ENCODE measurements around the gene NFIX.

The NFIX gene

DNA sequence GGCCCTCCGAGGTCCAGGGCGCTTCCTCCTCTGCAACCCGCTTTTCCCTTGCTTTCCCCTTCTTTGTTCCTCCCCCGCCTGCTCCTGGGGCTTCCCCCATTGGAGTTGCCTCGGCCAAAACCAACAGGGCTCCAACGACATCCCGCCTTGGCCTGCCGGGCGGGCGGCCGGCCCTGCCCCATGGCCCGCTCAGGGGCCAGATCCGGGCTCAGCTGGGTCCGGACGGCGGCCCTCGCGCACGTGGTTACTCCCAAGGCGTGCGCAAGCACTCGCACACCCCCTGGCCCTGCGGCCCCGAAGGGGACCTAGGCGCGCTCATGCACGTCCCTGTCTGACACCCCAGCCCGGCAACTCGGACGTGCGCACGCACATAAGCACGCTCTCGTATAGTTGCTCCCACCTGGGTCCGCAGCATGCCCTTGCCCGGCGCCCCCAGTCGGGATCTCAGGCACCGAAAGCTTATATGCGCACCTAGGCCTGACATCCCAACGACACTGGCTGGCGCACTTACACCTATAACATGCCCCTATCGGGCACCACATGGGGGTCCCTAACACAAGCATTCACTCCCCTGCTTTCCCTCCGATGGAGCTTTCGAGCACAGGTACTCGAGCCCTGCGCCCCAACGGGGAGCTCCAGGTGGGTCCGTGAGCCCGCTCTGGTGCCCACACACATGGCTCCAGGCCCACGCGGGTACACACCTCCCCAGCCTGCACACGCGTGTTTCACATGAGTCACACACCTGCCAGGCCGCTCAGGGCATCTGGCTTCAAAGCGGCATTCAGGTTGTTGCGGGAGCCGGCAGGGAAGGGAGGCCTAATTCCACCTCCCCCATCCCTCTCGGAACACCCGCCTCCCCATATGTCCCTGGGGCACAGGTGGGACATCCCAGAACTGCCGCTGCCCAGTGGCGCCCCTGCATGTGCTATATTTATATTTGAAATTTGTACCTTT lies 15.0 kb downstream of the NFIX start:
- DNase-seq, result no peak

DNA sequence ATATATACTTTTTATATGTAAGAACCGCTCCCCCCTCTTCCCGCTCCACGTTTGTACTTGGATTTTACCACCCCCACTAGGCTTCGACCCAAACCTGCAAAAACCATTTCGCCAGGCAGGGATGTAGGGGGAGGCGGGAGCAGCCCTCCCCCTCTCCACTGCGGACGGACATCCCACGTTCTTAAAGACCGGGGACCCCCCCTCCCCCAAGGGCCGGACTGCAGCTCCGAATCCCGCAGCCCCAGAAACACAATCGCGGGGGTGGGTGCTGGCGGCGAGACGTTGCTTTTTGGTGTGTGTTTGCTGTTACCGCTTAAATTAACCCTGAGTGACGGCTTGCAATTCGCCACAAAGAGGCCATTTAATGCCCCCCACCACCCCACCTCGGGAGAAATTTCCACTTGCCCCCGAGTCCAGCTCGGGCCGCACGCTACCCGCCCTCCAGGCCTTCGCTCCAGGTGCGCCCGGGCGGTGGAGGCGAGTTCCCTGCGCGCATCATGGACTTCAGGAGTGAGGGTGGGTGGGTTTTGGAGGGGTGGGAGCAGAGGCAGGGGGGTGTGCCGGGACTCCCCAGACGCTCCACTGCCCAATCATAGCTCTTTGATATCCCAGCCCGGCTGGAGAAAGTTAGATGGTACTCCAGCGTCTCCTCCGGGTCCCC lies 15.8 kb downstream of the NFIX start:
- DNase-seq, result no peak

DNA sequence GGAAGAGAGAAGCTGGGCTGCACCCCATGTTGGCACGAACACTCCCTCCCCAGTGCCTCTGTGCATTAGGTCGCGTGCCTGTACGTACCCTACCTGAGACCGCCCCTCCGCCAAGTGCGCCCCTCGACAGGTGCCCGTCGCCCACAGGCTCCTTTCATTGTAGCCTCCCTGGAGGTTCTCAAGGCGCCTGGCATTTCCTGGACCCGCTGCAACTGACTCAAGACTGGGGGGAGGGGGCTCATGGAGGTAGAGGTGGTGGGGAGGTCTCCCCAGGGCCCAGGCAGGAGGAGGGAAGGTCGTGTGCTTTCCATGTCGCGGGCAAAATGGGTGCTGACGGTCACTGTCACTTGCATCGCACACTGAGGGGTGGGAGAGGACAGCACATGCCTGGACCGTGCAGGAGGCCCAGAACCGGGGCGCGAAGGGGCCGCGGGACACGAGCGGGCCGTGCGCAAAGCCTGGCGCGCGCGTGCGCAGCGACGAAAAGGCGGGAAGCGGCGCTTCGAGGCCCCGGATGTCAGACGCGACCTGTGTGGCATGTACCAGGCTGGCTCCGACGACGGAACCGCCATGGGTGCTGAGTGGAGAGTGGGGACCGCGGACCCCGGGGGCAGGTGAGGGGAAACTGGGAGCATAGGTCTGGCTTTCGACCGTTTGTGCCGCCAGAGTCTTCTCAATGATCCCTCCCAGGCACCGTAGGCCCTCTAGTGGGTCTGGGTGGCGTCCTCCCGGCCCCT lies 16.5 kb downstream of the NFIX start:
- no peak for DNase-seq

DNA sequence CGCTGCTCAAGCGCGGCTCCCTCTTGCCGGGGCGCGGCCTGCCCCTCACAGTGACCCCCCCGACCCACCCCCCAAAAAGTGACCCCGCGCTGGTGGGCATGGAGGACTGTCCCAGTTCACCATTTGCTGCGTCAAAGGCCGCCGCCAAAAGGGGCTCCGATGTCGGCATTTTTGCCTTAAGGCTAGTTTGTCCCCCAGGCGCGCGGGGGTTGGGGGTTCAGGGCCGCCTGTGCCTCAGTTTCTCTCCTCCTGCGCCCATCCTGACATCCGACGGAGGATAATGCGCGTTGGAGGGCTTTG lies 17.1 kb downstream of the NFIX start:
- DNase-seq, result no peak

DNA sequence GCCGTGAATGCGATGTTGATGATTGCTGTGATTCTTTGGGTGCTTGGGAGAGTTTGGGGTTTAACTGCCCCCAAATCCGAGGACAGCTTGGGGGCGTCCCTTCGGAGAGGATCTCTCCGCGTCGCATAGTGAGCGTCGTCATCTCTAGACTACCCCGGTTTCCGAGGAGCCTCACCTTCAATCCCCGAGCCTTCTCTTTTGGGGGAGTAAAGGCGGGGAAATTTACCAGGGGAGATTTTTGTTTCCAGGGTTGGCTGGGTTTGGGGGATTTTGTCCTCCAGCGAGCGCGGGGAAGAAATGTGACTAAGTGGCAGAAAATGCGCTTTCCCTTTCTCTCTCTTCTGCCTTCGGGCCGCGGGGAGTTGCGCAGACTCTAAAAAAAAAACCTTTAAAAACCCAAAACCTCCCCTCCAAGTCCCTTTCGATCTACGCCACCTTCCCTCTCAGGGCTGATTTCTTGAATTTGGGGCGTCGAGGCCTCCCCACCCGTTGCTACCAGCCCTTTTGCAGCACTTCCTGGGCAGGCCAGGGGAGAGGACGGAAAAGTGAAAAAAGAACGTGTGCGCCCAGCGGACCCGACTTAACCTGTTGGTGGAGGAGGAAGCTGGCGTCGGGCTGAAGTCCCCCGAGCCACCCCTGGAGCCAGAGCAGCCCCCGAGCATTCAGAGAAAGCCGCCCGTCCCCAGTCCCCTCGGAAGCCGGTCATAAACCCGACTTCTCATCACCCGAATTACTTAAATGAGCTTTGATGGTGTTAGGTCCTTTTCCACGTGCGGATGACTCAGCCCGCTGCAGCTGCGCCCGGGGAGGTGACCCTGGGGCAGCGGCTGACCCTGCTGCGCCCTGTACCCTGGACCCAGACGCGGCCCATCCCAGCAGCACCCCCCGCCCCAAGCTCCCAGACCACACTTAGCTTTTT lies 17.7 kb downstream of the NFIX start:
- DNase-seq, result no peak

DNA sequence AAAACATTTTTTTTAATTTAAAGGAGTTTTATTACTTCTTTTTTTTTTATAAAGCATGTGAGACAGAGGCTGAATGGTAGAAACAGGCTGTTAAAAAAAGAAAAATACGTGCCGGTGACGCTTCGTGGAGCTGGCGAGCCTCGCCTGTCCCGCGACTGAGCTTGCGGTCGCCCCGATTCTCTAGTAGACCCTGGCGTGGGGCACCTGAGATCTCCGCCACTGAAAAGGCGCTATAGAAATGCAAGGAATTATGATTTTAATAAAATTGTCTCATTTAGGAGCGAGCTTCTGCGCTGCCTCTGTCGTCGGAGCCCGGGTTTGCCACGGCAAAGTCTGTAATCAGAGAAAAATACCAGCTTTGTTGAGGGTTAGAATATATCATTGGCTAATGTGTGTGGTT lies 18.4 kb downstream of the NFIX start:
- no peak for DNase-seq

DNA sequence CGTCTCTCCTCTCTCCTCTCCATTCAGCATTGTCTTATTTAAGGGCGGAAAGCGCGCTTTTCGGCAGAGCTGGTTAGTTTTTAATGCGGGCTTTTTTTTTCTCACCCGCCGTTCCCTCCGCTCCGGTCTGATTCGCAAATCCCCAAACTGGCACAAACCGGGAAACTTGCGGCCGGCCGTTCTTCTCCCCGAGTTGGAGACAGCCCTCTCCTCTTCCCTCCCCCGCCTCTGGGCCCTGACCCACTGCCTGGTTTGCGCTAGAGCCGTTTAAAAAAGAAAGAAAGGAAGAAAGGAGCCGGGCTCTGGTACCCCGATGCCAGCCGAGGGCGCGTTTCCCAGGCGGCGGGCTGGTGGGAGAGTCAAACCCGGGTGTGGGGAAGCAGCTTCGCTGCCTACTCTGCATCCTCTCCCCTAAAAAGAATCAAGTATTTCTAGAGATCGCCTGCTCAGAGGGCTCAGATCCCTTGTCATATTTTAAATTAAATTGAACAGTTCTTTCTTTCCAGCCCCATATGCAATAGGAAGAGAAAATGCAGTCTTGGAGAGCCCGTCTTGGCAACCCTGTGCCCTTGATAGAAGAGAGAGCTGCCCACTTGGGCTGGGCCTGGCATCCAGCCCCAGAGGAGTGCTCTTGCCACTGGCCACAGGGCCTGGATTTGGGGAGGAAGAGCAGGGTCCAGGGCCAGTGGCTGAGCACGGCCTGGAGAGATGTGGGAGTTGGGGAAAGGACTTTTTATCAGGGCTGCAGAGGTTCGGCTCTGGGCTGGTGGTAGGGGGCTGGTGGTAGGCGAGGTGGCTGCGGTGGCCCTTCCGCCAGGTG lies 19.0 kb downstream of the NFIX start:
- no peak for DNase-seq

DNA sequence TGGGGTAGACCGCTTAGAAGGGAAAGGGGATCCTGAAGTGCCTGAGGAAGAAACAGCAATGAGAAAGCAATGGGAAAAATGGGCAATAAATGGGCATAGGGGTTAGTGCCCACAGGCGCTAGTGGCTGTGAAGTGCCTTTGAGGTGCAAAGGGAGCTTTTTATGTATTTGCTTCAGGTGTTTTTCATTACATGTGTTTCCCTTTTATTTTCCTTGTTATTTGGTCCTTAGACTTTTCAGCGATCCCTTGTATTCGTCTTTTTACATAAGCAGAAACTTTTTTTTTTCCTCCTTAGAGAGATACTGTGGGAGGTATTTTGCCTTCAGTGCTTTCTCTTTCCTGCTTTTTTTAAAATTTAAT lies 19.6 kb downstream of the NFIX start:
- no peak for DNase-seq

DNA sequence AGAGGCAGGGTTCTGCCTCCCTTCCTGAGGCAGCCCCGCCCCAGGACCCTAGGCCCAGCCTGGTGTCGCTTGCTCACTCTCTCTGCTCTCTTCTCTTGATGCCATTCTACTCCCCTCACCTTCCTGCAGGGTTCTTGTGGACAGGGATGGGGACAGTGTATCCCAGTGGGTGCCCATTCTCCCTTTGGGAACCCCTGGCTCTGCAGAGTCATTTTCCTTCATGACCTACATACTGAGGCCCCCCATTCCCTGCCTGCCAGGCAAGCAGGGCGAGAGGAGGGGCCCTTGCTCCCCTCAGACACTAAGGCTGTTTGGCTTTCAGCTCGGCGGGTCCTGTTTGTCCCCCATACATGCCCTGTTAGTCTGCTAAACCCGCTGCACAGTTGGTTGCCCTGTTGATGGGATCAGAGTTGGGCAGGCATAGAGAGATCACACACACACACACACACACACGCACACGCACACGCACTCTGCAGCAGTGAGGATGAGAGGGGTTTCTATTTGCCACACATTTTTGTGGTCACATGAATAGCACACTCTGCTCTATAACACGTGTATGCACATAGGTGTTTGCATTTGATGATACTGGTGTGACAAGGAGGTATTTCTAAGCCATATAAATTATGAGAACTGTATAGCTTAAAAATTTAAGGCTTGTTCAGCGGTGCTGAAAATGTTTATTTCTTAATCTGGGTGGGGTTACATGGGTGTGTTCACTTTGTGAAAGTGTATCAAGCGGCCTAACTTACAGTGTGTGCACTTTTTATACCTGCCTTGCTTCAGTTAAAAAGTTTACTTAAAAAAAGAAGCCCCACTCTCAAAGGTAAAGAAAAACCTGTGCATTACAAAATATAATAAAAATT lies 20.3 kb downstream of the NFIX start:
- DNase-seq, result no peak

DNA sequence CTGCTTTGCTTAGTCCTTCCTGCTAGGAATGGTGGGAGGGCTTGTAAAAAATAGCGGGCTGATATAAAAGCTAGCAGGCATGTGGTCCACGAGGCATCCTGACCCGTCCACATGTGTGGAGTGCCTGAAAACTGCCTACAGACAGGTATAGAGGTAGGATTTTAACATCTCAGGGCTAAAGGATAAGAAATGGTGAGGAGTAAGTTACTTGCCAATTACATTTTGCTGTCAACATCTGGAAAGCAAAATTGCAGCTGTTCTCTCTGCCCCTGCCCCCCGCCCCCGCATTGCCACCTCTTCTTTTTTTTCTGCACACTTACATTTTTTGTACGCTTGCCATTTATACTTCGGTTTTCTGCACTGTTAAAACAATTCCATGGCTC lies 21.0 kb downstream of the NFIX start:
- DNase-seq, result no peak

DNA sequence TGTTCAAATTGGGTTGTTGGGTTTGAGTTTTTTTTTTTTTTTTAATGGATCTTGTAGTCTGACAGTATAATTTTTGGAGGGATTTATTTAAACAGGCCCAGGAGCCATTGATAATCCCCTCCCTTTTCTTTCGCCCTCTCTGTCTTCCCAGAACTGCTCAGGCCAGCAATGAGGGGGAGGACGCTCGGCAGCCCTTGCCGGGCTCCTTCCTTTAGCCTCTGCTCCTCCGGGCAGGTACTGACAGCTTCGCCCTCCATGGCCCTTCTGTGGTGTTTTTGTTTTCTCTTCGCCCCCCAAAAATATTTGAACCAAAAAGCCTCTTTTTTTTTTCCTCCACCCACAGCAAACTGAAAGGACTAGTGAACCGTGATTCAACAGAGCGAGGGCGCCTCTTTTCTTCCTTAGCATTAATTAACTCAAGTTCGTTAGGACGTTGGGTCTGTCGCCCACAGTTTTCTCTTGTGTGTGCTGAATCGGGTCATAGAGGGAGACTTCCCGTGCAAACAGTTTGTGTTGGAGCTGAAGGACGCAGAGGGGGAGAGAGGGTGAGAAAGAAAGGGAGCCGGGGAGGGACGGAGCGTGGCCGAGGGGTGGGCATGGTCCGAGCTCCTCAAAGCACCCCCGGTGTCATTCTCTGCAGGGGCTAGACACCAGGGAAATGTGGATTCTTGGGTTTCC lies 21.5 kb downstream of the NFIX start:
- DNase-seq, result no peak

DNA sequence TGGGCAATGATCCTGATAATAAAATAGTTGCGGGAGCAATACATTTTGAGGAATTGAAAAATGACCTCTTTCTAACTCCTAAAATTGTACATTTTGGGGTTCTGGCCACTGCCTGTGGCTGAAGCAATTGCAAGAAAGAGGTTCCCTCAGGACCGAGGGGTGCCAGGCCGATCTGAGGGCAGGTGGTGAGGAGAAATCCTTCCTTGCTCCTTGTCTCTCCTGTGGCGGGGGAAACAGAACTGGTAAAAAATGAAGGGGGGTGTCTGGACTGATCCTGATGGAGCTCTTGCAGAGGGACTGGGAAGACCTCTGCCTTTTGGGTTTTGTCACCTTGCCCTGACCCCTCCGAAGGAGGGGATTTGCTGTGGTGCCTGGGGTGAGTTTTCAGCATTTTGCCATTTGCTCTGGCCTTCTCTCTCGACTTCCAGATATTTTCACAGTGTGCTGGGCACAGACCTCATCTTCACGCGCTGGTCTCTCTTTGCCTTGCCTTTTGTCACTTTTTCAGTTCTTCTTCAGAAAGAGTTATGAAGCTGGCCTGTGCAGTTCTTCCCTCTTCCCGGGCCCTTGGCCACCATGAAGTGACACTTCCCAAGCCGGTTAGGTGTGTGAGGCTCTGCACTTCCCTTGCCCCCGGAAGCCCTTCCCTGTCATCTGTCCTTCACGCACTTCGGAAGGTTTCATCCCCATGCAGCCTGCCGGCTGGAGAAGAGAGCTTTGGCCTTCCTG lies 22.2 kb downstream of the NFIX start:
- DNase-seq, result no peak

DNA sequence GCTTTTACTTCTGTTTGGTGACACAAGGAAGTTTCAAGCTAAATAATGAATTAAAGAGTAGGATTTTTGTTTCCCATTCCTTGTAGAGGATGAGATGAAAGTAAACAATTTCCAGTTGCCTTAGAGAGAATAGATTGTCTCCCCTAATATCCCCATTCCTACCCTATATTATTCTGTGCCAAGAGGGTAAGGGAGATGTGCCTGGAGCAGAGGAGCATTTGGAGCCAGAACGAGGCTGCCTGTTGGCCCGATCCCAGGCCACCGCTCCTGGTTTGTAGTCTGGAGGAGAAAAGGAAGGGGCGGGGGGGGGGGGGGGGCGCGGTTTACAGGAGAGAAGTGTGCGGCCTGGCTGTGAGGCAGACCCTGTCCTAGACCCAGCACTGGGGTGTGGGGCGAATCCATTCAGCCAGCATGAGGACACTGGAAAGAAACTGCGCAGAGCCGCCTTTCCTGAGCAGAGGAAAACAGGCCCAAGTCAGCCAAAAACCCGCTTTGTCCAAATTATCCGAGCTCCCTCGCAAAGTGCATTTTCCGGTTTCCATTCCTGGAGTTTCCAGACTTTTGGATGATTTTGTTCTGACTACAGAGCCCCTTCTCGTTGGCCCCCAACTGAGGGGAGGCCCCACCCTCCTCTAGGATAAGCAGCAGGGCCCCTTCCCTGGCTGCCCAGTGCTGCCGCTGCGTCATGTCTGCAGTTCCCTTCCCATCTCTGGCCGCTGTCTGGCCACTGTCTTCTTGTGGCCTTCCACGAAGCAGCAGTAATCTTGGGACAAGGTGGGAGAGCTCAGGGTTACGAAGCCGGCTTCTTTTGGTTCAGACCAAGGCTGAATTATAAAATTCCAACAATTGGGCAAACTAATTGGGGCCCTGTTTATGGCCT lies 23.0 kb downstream of the NFIX start:
- DNase-seq, result no peak

DNA sequence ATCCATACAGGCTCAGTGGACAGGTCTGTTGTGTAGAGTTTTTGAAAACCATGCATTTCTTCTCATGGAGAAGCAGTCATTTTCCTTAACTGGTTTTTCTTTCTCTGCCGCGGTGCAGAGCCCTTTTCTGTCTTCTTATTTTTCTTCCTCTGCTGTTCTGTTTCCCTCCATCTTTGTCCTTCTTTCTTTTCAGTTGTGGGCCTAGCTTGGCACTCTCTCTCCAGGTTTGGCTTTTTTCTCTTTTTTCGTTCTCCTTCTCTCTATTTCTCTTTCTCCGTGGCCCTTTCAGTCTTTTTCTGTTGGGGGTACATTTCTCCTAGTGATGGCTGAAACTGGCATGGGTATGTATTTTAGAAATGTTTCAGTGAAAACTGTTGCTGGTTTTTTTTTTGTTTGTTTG lies 24.1 kb downstream of the NFIX start:
- no peak for DNase-seq

DNA sequence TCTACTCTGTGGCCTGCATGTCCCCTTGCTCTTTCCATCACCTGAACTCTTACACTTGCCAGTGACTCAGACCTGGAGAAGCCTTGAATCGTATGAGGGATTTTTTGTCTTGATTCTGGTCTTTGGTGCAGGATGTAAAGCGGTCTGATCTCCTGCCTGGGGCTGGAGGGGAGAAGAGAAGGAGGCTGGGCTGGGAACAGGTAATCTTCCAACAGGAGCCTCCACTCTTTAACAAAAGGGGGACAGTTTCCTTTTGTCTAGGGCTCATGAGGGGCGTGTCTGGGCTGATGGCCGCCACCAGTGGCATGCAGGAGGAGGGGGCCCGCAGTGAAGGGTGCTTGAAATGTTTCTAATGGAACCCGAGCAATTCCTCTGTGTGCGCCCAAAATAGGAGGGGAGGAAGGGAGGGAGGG lies 24.7 kb downstream of the NFIX start:
- no peak for DNase-seq

DNA sequence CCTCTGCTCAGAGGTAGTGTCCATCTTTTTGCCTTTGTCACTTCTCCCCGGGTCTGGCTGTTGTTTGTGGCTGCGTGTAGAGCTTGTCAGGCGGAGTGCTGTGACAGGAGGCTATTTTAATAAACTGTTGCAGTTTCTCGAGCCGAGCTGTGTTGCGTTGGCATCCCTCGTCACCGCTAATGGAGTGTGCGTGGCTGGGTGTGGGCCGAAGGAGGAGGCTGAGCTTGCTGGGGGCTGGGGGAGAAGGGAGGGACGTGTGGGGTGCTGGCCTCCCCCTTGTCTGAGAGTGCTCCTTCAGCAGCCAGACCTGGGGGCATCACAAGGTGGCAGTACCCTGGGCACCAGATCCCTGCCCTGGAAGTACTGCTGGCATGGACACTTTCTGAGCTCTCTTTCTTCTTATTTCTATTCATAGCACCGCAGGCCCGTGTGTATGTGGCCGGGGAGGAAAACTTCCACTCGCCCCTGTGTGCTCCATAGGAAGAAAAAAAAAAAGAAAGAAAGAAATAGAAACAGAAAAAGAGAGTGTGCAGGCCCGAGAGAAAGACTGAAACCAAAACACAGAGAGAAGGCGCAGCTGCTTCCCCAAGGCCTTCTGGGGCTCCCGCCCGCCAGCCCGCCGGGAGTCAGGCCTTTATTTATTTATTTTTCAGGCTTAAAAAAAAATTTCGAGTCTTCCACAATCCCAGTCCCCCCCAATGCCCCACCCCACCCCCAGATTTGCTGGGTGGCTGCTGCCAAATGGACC lies 27.0 kb downstream of the NFIX start:
- DNase-seq, result no peak

DNA sequence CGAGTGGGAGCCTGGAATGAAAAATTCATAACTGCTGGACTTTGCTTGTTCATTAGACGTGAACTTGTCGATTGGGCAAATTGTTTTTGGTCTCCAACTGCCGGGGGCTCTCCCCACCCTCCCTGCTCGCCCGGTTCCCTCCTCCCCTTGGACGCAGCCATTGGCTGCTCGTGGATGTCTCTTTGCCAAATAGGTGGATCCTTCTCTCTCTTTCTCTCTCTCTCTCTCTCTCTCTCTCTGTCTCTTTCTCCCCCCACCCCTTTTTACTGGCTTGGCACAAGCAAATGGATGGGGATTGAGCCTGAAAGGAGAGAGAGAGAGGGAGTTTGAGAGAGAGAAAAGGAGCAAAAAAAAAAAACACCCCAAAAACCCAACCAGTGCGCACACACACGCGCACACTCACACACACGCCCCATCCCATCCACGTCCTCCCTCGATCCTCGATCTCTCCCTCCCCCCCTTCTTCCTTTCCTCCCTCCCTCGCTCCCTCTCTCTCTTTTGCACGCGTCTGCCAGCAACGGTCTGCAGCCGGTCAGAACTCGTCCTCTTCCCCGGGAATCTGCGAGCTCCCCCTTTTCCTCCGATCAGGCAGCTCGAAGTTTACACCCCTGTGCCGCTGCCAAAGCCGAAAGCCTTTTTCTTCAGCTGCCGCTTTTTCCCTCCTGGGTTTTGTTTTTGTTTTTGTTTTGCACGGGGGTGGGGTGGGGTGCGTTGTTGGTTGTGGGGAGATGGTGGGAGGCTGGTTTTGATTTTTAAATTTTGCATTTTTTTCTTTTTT lies 27.8 kb downstream of the NFIX start:
- DNase-seq, result no peak

Data from activated T-cell treated with anti-CD3 and anti-CD28 coated beads for 4 hours (primary cell).